Stimulated activated CD4-positive, alpha-beta T cell treated with anti-CD3 and anti-CD28 coated beads, Interleukin-1b, Interleukin-23, amount 100 ng/mL, for 4 hours (primary cell): Measurements from ENCODE around the gene BROX.
"Not testable (repeated sequence)": the region's sequence is repeated elsewhere in the genome, so short reads cannot be mapped to it uniquely, and the experiment has no call there.

ENCODE experiments used
- DNase-seq, 2 donors: peaks; one replicate each; pipeline ENCODE4 v3.0.0-alpha.2; 2020; ENCODE audit warnings: low read depth in 2 of 2

The BROX gene

DNA sequence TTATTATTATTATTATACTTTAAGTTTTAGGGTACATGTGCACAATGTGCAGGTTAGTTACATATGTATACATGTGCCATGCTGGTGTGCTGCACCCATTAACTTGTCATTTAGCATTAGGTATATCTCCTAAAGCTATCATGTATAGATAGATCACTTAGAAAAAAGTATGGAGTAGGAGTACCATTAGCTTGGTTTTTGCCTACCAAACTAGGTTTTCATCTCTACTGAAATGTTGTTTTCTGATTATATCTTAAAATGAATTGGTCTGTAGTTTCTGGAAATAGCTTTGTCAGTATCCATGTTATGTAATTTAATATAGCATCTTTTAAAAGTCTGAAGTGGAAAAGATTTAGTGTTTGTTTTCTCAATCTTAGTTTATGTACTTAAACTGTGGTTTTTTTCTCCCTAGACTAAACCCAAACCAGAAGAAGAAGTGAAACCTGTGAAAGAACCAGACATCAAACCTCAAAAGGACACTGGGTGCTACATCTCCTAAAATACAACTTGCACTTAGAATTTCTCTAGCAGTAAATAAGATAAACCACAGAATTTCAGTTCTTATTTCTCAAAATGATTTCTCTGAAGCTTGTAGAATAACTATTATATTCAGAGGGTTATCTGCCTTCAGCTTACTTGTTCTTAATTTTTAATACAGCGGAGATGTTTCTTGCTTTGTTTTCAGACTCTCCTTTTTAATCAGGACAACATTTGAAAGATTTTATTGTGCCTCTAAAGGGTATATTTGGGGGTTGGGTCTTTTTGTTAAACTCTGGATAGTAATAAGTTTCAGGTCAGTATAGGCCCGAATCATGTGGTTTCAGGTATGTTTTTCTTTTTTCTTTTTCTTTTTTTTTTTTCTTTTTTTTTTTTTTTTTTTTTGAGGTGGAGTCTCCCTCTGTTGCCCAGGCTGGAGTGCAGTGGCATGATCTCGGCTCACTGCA, 20.1 kb downstream of the BROX start:
- no peak for DNase-seq

DNA sequence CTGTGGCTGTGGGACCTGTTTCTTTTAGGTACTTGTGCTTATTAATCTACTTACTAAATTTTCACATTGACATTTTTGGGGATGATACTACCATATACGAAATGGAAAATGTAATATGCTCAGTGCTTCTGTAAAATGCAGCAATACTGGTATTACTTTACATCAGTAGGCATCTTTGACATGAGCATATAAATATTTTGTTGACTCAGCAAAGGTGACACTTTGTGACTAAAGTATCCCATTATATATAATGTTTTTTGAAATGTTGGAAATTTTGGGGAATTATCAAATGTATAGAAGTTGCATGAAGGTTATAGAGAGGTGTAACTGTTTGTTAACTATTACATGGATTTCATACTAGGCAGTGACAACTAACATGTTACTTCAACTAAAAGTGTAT, 22.4 kb downstream of the BROX start:
- no peak for DNase-seq

DNA sequence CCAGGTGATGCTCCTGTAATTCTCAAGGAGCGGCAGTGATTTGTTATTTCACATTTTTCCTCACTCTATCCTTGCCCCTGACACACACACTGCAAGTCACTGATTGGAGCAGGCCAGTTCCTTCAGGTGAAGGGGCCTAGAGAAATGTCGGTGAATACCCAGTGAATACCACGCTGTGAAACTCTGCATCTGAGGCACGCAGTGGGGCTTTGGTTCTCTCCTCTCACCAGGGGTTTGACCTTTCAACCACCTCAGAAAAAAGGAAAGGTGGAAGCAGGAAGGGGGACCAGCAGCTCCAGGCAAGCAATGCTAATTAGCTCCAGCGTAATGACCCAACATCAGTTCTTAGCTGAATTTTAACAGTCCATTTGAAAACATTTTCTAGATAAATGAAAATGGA, 24.1 kb downstream of the BROX start:
- DNase-seq = no peak

DNA sequence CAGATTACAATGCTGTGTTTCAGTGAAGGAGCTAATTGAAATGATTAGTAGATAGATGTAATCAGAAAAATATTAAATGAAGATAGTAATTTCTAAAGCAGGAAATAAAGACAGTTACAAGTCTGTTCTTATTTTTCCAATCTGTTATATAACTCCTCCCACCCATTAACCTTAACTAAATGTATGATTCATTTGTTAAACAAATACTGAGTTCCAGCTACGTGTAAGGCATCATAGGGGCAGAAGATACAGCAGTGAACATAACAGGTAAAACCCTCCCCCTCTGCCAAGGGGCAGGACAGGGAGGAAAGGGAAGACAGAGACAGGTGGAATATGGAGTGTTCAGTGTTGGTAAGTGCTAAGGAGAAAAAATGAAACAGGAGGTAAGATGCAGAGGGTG, 24.6 kb downstream of the BROX start, which contains the start of gene FAM177B:
TSS of gene FAM177B (plus strand) at position 231 of the 400 bp plus-strand sequence. CDS start 9,344 bp downstream, outside the sequence.
- DNase-seq = no peak

DNA sequence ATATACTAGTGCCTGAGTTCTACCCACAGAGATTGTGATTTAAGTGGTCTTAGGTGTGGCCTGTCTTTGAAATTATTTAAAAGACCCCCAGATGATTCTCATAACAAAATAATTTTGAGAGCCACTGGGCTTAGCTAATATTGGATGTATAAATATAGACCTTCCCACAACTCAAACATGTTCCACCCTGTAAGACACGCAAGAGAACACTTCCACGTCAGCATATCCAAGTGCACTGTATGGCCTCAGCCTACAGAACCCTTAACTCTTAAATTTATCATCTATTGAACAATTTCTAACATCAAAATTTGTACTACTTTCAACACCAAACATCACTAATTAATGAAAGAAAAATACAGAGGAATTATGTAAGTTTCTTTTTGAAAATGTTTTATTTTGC, 27.1 kb downstream of the BROX start:
- no peak for DNase-seq

DNA sequence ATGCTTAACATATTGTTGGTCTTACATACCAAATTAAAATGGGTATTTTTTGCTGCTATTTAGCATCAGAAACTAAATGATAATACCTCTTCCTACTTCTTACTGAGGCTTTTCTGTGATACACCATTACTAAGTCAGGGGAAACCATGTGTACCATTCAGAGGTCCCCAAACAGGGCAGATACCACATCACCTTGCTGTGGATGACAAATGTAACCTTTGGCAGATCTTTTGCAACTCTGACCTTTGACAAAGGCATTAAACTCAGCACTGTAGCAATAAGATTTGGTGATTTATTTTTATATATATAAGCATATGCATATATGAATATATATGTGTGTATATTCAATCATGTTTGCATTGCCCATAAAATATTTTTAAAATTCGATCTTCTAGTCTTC, 27.6 kb downstream of the BROX start:
- no peak for DNase-seq

DNA sequence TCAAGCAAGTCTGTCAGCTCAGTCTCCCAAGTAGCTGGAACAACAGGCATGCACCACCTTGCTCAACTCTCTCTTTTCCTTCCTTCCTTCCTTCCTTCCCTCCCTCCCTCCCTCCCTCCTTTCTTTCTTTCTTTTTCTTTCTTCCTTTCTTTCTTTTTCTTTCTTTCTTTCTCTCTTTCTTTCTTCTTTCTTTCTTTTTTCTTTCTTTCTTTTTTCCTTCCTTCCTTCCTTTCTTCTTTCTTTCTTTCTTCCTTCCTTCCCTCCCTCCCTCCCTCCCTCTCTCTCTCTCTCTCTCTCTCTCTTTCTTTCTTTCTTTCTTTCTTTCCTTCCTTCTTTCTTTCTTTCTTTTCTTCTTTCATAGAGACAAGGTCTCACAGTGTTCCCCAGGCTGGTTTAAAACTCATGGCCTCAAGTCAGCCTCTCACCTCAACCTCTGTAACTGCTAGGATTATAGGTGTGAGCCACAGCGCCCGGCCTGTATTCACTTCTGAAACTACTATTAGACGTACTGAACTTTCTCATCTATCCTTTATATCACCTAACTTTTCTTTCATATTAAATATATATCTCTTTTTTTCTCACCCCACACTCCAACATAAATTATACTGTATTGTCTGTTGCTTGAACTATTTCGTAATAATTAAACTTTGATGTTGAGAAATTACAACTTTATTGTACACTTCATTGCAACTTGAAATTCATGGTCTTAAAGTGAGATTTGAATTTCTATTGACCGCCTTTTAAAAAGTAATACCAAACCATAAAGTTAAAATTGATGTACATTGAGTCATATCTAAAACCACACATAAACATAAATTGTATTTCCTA, 29.5 kb downstream of the BROX start:
- DNase-seq = not testable (repeated sequence)

DNA sequence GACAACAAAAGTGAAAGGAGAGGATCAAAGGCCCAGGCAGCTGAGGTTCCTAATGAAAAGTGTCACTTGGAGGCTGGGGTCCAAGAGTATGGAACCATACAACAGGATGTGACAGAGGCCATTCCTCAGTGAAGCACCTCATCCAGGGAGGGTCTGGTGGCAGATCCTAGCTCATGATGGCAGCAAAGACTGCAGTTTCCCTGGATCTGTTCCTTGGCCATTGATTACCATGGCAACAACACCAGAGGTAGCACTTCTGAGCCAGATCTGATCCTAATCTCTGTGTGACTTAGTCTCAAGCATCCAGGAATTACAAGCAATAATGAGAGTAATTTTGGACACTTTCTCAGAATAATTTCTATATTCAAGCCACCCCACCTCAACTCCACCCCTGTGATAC, 37.6 kb downstream of the BROX start:
- no peak for DNase-seq

DNA sequence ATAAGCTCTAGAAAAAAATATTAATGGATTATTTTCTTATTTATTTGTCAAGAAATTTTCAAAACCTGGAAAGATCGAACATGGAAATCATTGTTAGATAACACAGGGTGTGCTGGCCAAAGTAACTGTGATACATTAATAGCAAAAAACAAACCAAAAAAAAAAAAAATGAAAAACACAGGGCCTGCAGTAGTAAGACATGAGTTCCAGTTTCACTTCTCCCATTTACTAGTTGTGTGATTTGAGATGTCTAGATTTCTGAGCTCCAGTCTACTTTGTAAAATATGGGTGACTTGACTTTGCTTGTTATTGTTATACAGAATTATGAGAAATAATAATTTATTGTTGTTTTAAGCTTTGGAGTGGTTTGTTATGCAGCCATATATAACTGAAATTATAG, 38.3 kb downstream of the BROX start:
- no peak for DNase-seq

DNA sequence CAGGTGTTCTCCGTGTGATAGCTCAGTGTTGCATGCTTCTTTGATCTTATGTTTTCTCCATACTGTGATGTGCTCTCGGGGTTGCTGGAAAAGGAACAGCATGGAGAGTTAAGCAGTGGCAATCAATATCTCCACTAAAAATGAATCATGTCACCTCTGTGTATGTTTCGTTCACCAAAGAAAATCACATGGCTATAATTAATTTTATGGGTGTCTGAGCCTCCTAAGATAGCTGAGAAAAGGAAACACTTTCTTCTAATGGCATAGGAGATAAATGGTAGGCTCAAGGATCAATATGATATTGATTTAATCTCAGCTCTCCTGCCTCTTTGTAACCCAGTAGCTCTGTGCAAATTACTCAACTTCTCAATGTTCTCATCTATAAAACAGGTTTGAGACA, 38.9 kb downstream of the BROX start:
- DNase-seq = no peak

DNA sequence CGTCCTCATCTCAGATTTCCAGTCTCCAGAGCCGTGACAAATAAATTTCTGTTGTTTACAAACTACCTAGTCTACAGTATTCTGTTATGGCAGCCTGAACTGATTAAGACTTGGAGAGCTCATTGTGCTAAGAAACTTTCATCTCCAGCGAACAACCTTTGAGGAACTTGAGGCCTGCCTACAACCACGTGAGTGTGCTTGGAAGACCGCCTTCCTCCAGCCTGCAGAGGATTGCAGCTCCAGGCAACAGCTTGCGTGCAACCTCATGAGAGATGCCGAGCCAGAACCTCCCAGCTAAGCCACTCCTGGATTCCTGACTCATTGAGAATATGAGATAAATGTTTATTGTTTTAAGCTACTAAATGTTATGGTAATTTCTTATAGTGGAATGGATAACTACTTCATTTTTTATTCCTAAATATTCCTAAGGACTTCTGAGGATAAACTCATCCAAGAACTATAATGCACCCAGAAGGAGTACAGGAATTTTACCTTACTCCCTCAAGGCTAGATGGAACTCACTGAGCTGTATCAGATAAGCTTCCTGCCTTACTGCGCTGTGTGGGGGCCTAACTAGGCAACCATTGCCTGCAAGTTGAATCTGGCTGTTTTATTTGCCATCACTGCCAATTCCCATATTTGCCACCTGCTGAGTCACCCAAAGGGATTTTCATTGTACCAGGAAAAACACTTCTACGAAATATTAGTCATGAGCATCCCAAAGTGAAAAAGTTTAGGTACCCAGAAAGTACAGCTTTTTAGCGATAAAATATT, 42.2 kb downstream of the BROX start:
- DNase-seq = no peak

DNA sequence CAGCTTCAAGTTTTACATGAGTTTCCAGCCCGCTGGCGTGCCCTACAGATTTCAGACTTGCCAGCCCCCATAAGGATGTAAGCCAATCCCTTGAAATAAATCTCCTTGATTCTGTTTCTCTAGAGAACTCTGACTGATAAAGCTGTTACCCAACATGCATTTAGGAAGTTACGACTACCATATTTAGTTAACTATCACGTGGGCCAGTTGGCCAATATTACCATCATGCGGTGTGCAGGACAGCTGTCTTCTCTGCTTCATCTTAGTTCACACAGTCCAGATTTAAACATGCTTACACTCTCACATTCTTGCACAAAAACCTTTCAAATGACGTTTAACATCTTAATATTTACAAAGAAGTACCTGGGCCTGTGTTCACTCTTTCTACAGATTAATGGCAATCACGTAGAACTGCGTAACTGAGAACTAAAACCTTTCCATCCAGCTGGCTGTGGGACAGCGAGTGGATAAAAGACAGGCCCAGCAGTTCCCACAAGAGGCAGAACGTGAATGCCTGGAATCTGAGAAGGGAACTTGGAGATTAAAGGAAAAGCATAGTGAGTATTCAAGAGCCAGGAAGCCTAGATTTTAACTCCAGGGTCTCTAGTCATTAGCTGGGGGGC, 45.4 kb downstream of the BROX start:
- DNase-seq = no peak

DNA sequence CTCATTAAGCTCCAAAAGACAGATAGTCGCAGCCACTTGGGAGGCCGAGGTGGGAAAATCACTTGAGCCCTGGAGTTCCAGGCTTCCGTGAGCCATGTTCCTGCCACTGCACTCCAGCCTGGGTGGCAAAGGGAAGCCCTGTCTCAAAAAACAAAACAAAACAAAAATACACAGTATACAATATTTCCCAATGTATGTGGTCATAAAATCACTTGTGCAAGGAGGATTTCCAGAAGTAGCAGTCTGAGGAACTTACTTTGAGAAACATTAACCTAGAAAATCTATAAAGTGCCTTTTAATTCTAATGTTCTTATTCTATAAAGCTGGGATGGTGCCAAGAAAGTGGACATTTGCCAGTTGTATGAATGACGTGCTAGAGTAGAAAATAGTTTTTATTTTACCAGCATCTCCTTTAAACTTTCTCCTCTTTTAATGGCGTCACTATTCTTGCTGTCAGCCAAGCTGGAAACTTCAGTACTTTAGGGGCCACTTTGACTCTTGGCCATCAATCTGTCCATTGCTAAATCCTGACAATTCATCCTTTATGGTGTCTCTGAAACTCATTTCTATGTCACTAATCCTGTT, 47.2 kb downstream of the BROX start:
- DNase-seq = no peak

DNA sequence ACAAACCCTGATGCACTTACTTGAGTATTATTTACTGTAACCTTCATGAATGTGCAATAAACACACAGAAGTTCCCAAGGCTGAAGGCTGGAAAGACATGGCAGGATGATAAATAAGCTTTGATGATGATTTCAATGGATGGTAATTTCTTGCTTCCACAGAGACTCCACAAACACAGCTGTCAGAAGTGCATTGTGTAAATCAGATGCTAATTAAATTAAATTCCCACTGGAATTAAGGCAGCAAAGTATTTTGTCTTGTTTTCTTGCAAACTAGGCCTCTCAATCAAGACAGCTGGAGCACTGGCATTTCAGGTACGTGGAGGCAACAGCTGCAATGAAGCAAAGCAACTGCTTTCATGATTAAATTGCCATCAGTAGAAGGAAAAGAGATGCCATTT, 48.7 kb downstream of the BROX start:
- no peak for DNase-seq

DNA sequence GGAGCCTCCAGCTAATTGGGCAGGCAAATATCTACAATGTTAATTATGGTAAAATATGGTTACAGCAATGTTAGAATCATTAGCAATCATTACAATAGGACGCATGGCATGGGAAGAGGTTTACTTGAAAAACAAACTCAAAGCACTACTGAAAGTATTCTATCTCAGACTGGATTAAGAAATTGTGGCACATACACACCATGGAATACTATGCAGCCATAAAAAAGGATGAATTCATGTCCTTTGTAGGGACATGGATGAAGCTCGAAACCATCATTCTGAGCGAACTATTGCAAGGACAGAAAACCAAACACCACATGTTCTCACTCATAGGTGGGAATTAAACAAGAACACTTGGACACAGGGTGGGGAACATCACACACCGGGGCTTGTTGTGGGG, 49.8 kb downstream of the BROX start:
- not testable (repeated sequence) for DNase-seq

DNA sequence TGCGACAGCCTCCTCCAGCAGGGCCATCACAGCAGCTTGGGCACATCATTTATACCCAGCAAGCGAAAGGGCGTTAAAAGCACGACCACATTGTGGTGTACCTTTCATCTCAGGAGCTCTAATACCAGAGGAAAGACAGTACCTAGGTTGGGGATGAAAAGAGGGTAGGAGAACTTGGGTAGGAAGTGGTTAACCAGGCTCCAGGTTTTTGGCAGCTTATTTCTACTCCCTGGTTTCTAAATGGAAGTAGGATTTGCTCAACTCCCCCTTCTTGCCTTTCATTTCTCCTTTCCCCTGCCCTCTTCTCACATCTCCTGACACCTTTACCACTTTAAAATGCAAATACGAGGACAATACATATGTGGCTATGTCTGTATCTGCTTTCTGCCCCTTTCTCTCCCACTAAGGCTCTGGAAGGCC, 54.8 kb downstream of the BROX start:
- DNase-seq = no peak

DNA sequence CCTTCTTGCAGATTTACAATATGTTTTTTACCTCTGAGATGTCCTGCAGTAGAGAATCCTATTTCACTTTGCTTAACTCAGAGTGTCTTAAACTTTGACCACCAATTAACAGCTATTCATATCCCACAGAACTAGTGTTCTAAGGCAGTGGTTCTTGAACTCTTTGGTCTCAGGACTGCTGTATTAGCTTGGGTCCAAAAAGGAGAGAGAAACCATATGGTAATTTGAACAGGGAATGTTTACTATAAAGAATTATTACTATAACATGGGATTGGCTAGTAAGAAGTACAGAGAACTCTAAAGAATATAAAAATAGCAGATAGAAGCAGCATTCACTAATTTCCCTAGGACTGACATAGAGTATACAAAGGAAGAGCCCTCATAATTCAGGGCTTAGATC, 56.2 kb downstream of the BROX start:
- no peak for DNase-seq

DNA sequence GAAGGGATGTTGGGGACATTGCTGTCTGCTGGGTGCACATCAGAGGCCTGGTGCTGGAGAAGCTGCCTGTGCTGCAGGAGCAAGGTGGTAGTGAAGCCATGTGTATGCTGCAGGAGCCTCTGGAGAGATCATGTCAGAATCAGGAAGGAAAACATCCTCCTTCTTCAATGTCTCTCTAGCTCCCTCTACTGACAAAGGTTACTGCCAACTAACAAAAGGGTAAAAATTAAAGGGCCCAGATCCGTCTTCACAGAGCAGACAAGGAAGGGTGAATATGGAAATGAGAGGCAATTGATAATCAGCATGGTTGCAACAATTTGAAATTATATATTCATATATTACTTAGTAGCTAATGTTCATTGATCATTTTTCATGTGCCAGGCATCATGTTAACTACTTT, 56.8 kb downstream of the BROX start:
- no peak for DNase-seq

DNA sequence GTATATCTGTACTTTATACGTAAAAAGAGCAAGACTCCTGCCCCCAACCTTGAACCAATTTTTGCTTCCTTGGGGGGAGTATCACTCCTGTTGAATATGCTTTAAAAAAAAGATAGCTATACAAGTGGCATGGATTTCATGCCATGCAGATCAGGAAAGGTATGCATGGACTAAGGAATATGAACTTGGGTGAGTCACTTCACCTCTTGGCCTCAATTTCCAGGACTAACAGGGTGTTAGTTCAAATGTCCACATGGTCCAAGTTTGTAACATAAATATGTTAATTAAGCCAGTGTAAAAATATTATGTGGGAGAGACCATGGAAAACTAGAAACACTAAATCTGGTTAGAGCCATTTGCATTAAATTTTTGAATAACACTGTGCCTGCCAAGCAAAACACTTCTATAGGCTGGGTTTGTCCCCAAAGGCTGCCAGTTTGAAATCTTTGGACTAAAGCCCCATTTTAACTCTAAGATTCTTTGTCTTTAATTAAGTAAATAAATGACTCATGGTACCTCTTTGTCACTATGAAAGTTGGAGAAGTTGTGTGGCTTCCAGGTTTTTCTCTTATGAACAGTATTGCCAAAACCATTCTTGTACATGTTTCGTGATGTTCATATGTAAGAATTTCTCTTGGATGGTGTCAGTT, 57.7 kb downstream of the BROX start:
- no peak for DNase-seq

DNA sequence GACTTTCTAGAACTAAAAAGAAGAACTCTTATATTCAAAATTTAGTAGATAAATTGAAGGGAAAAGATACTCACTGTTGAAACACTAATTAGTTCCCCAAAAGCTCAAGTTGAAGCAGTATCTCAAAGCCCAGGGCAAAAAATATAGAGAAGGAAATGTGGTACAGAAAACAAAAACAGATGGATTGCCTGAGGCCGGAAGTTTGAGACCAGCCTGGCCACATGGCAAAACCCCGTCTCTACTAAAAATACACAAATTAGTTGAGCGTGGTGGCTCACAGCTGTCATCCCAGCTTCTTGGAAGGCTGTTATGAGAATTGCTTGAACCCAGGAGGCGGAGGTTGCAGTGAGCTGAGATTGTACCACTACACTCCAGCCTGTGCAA, 60.6 kb downstream of the BROX start:
- DNase-seq = no peak

DNA sequence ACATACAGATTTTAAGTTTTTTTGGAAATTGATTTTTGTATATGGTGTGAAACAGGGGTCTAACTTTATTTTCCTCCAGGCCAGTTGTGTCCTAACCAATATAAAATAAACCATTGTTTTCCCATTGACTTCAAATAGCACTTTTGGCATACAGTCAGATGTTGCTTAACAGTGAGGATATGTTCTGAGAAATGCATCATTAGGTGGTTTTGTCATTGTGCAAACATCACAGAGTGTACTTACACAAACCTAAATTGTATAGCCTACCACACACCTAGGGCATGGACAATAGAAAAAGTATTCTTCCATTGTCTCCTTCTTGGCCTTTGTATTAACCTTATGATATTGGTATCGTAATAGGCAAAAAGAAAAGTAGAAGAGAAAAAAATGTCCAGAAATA, 65.1 kb downstream of the BROX start:
- DNase-seq = no peak
